GM21825 (cell line): Measurements from ENCODE around the gene DLD.
"Not testable (repeated sequence)": the region's sequence is repeated elsewhere in the genome, so short reads cannot be mapped to it uniquely, and the experiment has no call there.

Experiments used
- ATAC-seq: cut with Tn5 transposase; IDR thresholded peaks from one replicate; pipeline ENCODE4 v1.9.1; 2021; ENCODE audit warnings: mild to moderate bottlenecking, moderate library complexity; ENCODE audit not compliant: unreplicated experiment

Gene DLD

GRCh38 chr7:107890962-107891635 is at the start of gene DLD:
TSS of gene DLD (plus strand) at chr7:107891183. CDS start at chr7:107891251, 68 bp downstream.
- peak; percentile 99 for ATAC-seq

GRCh38 chr7:107842213-107842612 is 48.8 kb upstream of the DLD start:
- ATAC-seq = no peak

GRCh38 chr7:107843184-107843583 is 47.8 kb upstream of the DLD start:
- ATAC-seq = no peak

- no peak for ATAC-seq
Measured at GRCh38 chr7:107846324-107846723, 44.7 kb upstream of the DLD start.

DNA sequence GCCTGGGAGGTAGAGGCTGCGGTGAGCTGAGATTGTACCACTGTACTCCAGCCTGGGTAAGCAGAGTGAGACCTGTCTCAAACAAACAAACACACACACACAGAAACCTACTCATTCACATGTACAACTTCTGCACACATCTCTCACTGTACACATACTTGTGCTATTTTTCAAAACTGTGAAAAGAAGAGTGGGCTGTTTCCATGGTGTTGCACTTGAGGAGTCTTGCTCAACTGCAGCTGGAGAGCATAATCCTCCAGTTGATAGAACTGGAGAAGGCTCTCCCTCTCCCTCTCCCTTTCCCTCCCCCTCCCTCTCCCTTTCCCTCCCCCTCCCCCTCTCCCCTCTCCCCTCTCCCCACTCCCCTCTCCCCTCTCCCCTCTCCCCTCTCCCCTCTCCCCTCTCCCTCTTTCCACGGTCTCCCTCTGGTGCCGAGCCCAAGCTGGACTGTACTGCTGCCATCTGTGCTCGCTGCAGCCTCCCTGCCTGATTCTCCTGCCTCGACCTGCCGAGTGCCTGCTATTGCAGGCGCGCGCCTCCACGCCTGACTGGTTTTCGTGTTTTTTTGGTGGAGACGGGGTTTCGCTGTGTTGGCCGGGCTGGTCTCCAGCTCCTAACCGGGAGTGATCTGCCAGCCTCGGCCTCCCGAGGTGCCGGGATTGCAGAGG is 43.7 kb upstream of the DLD start:
- ATAC-seq = no peak

DNA sequence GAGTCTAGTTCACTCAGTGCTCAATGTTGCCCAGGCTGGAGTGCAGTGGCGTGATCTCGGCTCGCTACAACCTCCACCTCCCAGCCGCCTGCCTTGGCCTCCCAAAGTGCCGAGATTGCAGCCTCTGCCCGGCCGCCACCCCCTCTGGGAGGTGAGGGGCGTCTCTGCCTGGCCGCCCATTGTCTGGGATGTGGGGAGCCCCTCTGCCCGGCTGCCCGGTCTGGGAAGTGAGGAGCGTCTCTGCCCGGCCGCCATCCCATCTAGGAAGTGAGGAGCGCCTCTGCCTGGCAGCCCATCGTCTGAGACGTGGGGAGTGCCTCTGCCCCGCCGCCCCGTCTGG is 43.2 kb upstream of the DLD start:
- not testable (repeated sequence) for ATAC-seq

- ATAC-seq = not testable (repeated sequence)
Measured at GRCh38 chr7:107848211-107848610, 42.8 kb upstream of the DLD start.

- ATAC-seq = no peak
Measured at GRCh38 chr7:107850216-107850615, 40.8 kb upstream of the DLD start.

DNA sequence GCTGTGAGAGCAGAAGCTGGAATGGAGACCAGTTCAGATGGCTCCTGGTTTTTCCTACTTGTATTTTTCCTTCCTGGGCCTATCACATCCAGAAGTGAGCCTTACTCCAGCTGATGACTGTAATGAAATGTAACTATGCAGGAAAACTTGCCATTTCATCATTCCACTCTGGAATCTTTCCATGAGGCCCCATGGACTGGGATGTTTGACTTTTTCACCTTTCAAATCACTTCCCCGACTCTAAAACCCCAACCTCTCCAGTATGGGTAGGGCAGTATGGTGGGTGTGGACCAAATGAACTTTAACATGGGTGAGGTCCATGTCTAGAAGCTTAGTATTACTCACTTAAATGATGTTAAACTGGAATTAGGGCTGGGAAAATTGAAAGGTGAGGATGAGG is 40.3 kb upstream of the DLD start:
- no peak for ATAC-seq

- no peak for ATAC-seq
Measured at GRCh38 chr7:107854454-107854853, 36.5 kb upstream of the DLD start.

- no peak for ATAC-seq
Measured at GRCh38 chr7:107854989-107855388, 36.0 kb upstream of the DLD start.

GRCh38 chr7:107856806-107857540 is 34.0 kb upstream of the DLD start:
- no peak for ATAC-seq

DNA sequence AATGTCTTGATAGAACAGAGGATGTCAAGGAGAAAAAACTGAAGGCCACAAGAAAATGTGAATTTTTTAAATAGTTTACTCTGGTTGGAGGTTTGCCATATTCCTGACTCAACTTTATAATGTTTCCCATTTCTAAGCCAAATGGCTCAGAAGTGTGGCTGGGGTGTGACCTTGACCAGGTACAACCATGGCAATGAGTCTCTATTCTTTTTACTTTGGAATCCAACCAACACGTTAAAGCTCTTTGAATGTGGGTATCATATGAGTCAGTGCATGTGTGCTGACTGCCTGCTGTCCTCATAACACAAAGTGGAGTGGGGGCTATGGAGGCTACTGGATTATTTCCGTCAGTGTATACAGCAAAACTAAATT is 33.5 kb upstream of the DLD start:
- no peak for ATAC-seq

- ATAC-seq = no peak
Measured at GRCh38 chr7:107858280-107858679, 32.7 kb upstream of the DLD start.

- ATAC-seq = no peak
Measured at GRCh38 chr7:107860279-107860961, 30.6 kb upstream of the DLD start.

DNA sequence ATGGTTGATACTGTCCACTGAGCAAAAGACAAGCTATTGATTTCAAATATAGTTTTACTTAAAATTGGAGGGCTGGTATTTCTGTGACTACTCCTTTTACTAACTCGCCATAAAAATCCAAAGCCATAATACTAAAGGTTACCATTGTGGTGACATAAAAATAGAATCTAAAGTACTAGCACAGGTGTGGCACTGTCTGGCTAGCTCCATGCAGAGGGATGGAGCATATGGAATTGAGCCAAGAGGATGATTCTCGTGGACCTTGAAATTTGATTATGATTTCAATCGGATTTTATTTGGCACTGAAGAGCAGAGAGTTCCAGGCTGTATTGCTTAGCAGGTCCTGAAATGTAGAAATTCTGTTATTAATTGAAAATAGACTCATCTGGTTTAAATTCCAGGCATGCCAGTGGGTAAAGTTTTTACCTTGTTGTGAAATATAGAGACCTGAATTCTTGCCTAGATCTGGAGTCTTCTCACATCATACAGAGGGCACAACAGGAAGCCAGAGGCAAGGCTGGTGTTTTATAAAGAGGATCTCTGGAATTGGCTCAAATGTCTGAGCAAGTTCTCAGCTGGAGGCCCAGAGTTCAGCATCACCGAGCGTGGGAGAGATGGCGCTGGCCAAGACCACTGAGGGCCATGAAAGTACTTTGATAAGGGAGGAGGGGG is 29.9 kb upstream of the DLD start:
- no peak for ATAC-seq

DNA sequence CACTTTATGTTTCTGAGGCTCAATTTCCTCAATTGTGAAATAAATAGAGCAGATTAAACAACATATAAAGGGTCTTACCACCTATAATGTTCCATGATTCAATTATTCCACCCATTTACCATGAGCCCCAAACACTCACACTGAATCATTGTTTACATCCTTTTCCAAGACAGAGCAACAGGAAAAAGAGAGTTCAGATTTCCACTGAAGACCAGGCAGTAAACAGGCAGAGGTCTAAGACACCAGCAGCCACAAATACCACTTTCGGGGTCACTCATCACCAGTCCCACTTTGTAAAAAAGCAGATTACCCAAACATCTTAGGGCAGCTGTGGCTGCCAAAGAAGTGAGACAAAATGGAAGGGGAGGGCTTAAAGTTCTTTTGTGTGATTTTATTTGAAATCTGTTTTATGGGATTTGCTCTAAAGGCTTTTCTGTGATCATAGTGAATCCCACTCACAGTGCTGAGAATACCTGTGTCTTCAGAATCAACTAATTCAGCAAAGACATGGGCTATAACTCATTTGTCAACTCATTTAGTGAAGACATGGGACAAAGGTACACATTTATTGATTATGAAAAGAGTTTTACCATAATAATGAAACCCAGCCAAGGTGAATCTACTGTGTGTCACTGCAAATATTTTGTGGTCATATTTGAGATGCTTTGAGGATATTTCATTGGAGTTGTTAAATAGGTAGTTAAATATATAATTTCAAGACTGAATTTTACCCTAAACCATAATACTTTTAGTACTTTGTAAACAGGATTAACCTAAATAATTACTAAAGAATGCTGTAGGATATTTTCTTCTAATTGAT is 24.8 kb upstream of the DLD start:
- ATAC-seq = no peak

- ATAC-seq = no peak
Measured at GRCh38 chr7:107867858-107868466, 23.0 kb upstream of the DLD start.

DNA sequence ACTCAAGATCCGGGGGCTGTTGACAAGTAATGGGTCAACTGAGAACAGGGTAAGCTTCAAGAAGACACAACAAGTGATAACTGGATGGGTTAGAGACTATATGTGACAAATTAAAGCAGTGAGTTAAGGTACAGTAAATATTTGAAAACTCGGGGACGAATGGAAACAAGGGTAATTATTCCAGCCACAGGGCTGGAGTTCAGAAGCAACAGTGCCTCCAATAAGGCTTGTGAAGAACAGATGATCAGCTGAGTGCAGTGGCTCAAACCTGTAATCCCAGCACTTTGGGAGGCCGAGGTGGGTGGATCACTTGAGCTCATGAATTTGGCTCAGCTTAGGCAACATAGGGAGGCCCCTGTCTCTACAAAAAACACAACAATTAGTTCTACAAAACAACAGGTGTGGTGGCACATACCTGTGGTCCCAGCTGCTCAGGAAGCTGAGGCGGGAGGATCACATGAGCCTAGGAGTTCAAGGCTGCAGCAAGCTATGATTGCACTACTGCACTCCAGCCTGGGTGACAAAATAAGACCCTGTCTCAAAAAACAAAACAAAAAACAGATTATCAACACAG is 20.5 kb upstream of the DLD start:
- no peak for ATAC-seq
